K562 (cell line): Measurements from ENCODE around the gene HNMT. TPM values are rescaled to one million over a fixed set of nuclear protein-coding genes. Genes with fewer than 3 reads are reported as not detected.
A peak's percentile ranks its signal among the peaks of the same experiment; 100 is the strongest.

Source experiments
- ATAC-seq: fragments of 200-7000 bp; cut with Tn5 transposase; 3 replicates; pipeline ENCODE4 v1.9.1; 2020; ENCODE audit warnings: moderate library complexity
- BruUV-seq: library from RNA; stranded (reverse); fragments of 400-500 nt; replicated peaks from 2 replicates; lab custom pipeline; 2021; lab: Mats Ljungman, UMichigan
- CTCF ChIA-PET: fragments of 300-600 bp; formaldehyde crosslinking; extraction: SDS; loops from one replicate; lab custom pipeline; 2021; ENCODE audit warnings: low intra/inter-chr PET ratio; lab: Yijun Ruan, JAX
- POLR2A ChIA-PET: fragments of 300-600, 350-650 bp; sonication (Branson Sonifier 250); formaldehyde crosslinking; extraction: SDS; loops from one replicate; lab custom pipeline; 2021; ENCODE audit warnings: antibody characterized with exemption, inconsistent platforms; lab: Yijun Ruan, JAX
- DNase-seq, 4 experiments: peaks; one replicate each; pipeline versions ENCODE4 v3.0.0 to v3.0.0-alpha.2; 2011 to 2018; ENCODE audit warnings: low spot score in 3 of 4, mixed read lengths in 3 of 4; ENCODE audit errors: extremely low read depth in 1 of 4
- FAIRE-seq: peaks from 2 replicates; lab custom pipeline; 2011; peaks lifted over from hg19 to GRCh38; lab: Jason Lieb, UNC
- H2AFZ ChIP-seq: 2 replicates; pipeline ENCODE4 v1.6.0; 2011; ENCODE audit warnings: low read depth, low read length, control low read depth, inconsistent platforms
- H3K27ac ChIP-seq: fragments of 200-600 bp; 3 replicates; pipeline ENCODE4 v1.8.0; 2011; ENCODE audit warnings: low read depth, mild to moderate bottlenecking, control low read depth, inconsistent platforms, low read length, moderate library complexity, mixed read lengths; ENCODE audit errors: extremely low read depth
- H3K27me3 ChIP-seq, 2 experiments: fragments of 300-600 bp in 1 of 2; 2 replicates in 1 of 2; 3 replicates in 1 of 2; pipeline versions ENCODE4 v1.6.0 to v1.8.0; 2011; ENCODE audit warnings: inconsistent platforms in 2 of 2, low read length in 2 of 2, mild to moderate bottlenecking in 1 of 2, mixed read lengths in 1 of 2, moderate library complexity in 1 of 2; ENCODE audit not compliant: control insufficient read depth in 2 of 2, insufficient read depth in 2 of 2
- H3K36me3 ChIP-seq: fragments of 300-600 bp; 3 replicates; pipeline ENCODE4 v1.8.0; 2011; ENCODE audit warnings: mild to moderate bottlenecking, low read length, inconsistent platforms; ENCODE audit not compliant: control insufficient read depth, insufficient read depth
- H3K4me1 ChIP-seq, 2 experiments: fragments of 200-600 bp in 1 of 2; replicated peaks in 1 of 2; 2 replicates in 1 of 2; 3 replicates in 1 of 2; pipeline versions ENCODE4 v1.5.1 to v1.8.0; 2011; ENCODE audit warnings: inconsistent platforms in 2 of 2, low read length in 2 of 2, mild to moderate bottlenecking in 1 of 2, mixed read lengths in 1 of 2, moderate library complexity in 1 of 2; ENCODE audit not compliant: control insufficient read depth in 2 of 2, insufficient read depth in 2 of 2
- H3K4me2 ChIP-seq: 2 replicates; pipeline ENCODE4 v1.6.1; 2011; ENCODE audit warnings: low read length, control low read depth, inconsistent platforms, mixed read lengths; ENCODE audit not compliant: insufficient read depth
- H3K4me3 ChIP-seq: fragments of 200-600 bp; sonication (generic), shearing (Covaris generic); 2 replicates; pipeline ENCODE4 v1.5.1; 2016; ENCODE audit warnings: control low read depth, inconsistent platforms
- H3K79me2 ChIP-seq: fragments of 200-600 bp; 3 replicates; pipeline ENCODE4 v1.8.0; 2011; ENCODE audit warnings: low read length, inconsistent platforms; ENCODE audit not compliant: control insufficient read depth, insufficient read depth
- H3K9ac ChIP-seq, 2 experiments: 2 replicates each; pipeline versions ENCODE4 v1.6.0 to v1.6.1; 2011; ENCODE audit warnings: low read depth in 2 of 2, low read length in 2 of 2, control low read depth in 1 of 2, inconsistent platforms in 1 of 2, mild to moderate bottlenecking in 1 of 2, mixed read lengths in 1 of 2; ENCODE audit not compliant: insufficient read depth in 1 of 2
- H3K9me1 ChIP-seq: one replicate; pipeline ENCODE4 v1.6.0; 2011; ENCODE audit warnings: inconsistent platforms, mild to moderate bottlenecking, low read length, moderate library complexity; ENCODE audit not compliant: control insufficient read depth, insufficient read depth
- H3K9me3 ChIP-seq: replicated peaks from 2 replicates; pipeline ENCODE4 v1.5.1; 2011; ENCODE audit warnings: low read depth, low read length, inconsistent platforms; ENCODE audit not compliant: control insufficient read depth, insufficient read depth
- H4K20me1 ChIP-seq: replicated peaks from 2 replicates; pipeline ENCODE4 v1.6.1; 2011; ENCODE audit warnings: low read length, inconsistent platforms, mixed read lengths; ENCODE audit not compliant: control insufficient read depth, insufficient read depth
- E4F1 ChIP-seq: fragments of 250-450 bp; sonication (Bioruptor Pico); IDR thresholded peaks from 2 replicates; pipeline ENCODE4 v1.5.0; 2021; ENCODE audit warnings: mild to moderate bottlenecking, borderline replicate concordance
- EP400 ChIP-seq: fragments of 450-650 bp; IDR thresholded peaks from 2 replicates; pipeline ENCODE4 v1.6.1; 2017; ENCODE audit warnings: antibody characterized with exemption, mild to moderate bottlenecking, moderate library complexity
- MXI1 ChIP-seq: IDR thresholded peaks from 2 replicates; pipeline ENCODE4 v1.6.1; 2011; ENCODE audit warnings: low read depth, mild to moderate bottlenecking, improper control_type of control experiment, low read length
- MYBL2 ChIP-seq, 2 experiments: fragments of 450-650 bp in 1 of 2; sonication (generic) in 1 of 2; formaldehyde crosslinking in 1 of 2; IDR thresholded peaks; 2 replicates each; pipeline versions ENCODE4 v1.6.1 to v1.8.1; 2017 to 2022; ENCODE audit warnings: borderline replicate concordance in 1 of 2, inconsistent platforms in 1 of 2, low read depth in 1 of 2, mild to moderate bottlenecking in 1 of 2, missing genetic modification reagents in 1 of 2, moderate library complexity in 1 of 2
- NR2F6 ChIP-seq: fragments of 450-650 bp; formaldehyde crosslinking; IDR thresholded peaks from 2 replicates; pipeline ENCODE4 v1.4.0; 2020; ENCODE audit warnings: mild to moderate bottlenecking
- SP2 ChIP-seq: IDR thresholded peaks from 2 replicates; pipeline ENCODE4 v1.6.1; 2011; ENCODE audit warnings: mild to moderate bottlenecking, low read depth, low read length, moderate library complexity; ENCODE audit not compliant: poor library complexity, severe bottlenecking; ENCODE audit errors: extremely low read depth
- TAF7 ChIP-seq: fragments of 450-650 bp; IDR thresholded peaks from 2 replicates; pipeline ENCODE4 v1.6.1; 2016; ENCODE audit warnings: missing genetic modification characterization, missing compliant biosample characterization
- ZNF3 ChIP-seq: fragments of 250-450 bp; sonication (Bioruptor Pico); IDR thresholded peaks from 2 replicates; pipeline ENCODE4 v1.5.0; 2021; ENCODE audit warnings: mild to moderate bottlenecking, moderate library complexity
- ZNF41 ChIP-seq: fragments of 250-450 bp; sonication (Bioruptor Pico); conservative IDR thresholded peaks from 2 replicates; pipeline ENCODE4 v1.4.0; 2020; ENCODE audit warnings: mild to moderate bottlenecking
- ZNF561 ChIP-seq: fragments of 450-650 bp; formaldehyde crosslinking; conservative IDR thresholded peaks from 2 replicates; pipeline ENCODE4 v1.4.0; 2020; ENCODE audit warnings: mild to moderate bottlenecking, moderate library complexity
- ZNF609 ChIP-seq: sonication (generic); formaldehyde crosslinking; IDR thresholded peaks from 2 replicates; pipeline ENCODE4 v1.8.1; 2023; ENCODE audit warnings: missing genetic modification reagents, mild to moderate bottlenecking, borderline replicate concordance
- ZNF707 ChIP-seq: fragments of 250-450 bp; sonication (Bioruptor Pico); conservative IDR thresholded peaks from 2 replicates; pipeline ENCODE4 v1.8.0; 2022; ENCODE audit warnings: inconsistent platforms, mild to moderate bottlenecking, moderate library complexity
- WGBS: fragments of 100-300 bp; shearing (Covaris generic); methylation state at CpG from one replicate; pipeline ENCODE4 v1.1.6; 2016; ENCODE audit warnings: low coverage, mixed read lengths; ENCODE audit not compliant: insufficient coverage; ENCODE audit errors: missing lambda C conversion rate; 5-methylcytosine and 5-hydroxymethylcytosine counted together
- in situ Hi-C: fragments of 300-500 bp; cut with MboI; formaldehyde crosslinking; loops from 4 replicates; pipeline ENCODE4 v1.15.0; 2018; ENCODE audit warnings: inconsistent platforms, mixed read lengths
- intact Hi-C: fragments of 100-400 bp; cut with micrococcal nuclease; formaldehyde crosslinking; loops from 2 replicates; pipeline ENCODE4 v1.14.2; 2022
- polyA plus RNA-seq, 8 experiments: library from polyadenylated mRNA; depleted of rRNA in 4 of 8; stranded (reverse) in 5 of 8; unstranded in 3 of 8; fragments of >200 nt; fragmentation: Nextera tagmentation in 2 of 8; fragmentation: Illumina TruSeq in 1 of 8; extraction: Ambion mirVana in 2 of 8; extraction: Trizol in 1 of 8; gene quantifications; 2 replicates each; pipeline versions ENCODE4 v1.2.1 to v1.2.3, GENCODE V29; 2011 to 2014; ENCODE audit warnings: inconsistent platforms in 1 of 8, missing spikeins in 1 of 8
- total RNA-seq, 7 experiments: library from RNA; depleted of rRNA in 6 of 7; stranded (reverse); fragments of >200 nt in 6 of 7; fragmentation: Illumina TruSeq in 2 of 7; extraction: Trizol in 2 of 7; gene quantifications; 2 replicates each; pipeline versions ENCODE4 v1.2.1 to v1.2.3, GENCODE V29; 2011 to 2021; ENCODE audit warnings: low replicate concordance in 1 of 7

Gene HNMT
- total and polyA plus RNA-seq, 9 of the 15 experiments (the other 6 are each of a cell fraction or from before 2014, with no cell fraction given): 3.1 to 10.9 (median 5.3) TPM

GRCh38 chr2:137955536-137955935 is 8.7 kb upstream of the HNMT start (continued):
- TF ChIP-seq ZNF561 (CRISPR knock-in tag) (no peak), SP2 (no peak), E4F1 (CRISPR knock-in tag) (no peak), ZNF707 (CRISPR knock-in tag) (no peak), MYBL2 (IDR thresholded peaks at IDR 0.05; ENCODE audit: low read depth) (no peak), MYBL2 (CRISPR knock-in tag; IDR thresholded peaks at IDR 0.05; ENCODE audit: borderline replicate concordance) (no peak), MXI1 (no peak), ZNF3 (CRISPR knock-in tag) (no peak)

GRCh38 chr2:137957033-137957432 is 7.2 kb upstream of the HNMT start:
- H3K79me2 ChIP-seq: no peaks in the 10 kb centered on the region
- in situ Hi-C loops (no loop called here), intact Hi-C loops (no loop called here)
- POLR2A ChIA-PET: no interaction called here
- 6% methylated on average over 1 of the region's 1 CpG for WGBS
- H3K9me3 ChIP-seq: no peaks in the 10 kb centered on the region
- no peaks in the 10 kb centered on the region for H4K20me1 ChIP-seq
- no peak overlapping the region for H3K4me3 ChIP-seq
- no peak overlapping the region for H3K27ac ChIP-seq
- no peaks in the 10 kb centered on the region for H3K9me1 ChIP-seq
- FAIRE-seq (no peak), DNase-seq (no peak), ATAC-seq (peak; percentile 59; the same call in 2 of the 3 replicates)
- H3K4me2 ChIP-seq: no peak overlapping the region
- peaks cover 0 to 8% of the 10 kb centered on the region in 2 experiments; a peak in 3 of 5 replicates for H3K4me1 ChIP-seq
- no peak overlapping the region for H3K9ac ChIP-seq
- BruUV-seq: no TSS peak
- CTCF ChIA-PET: no interaction called here
- no peaks in the 10 kb centered on the region for H3K27me3 ChIP-seq
- H2AFZ ChIP-seq: peak overlapping the region; percentile 29; the same call in 1 of the 2 replicates
- H3K36me3 ChIP-seq: no peaks in the 10 kb centered on the region
- TF ChIP-seq NR2F6 (CRISPR knock-in tag) (no peak), ZNF609 (CRISPR knock-in tag) (no peak), ZNF41 (CRISPR knock-in tag) (no peak), TAF7 (no peak), EP400 (0 out of 2 replicates have a peak, but pooled peaks have one; percentile 22)
